HCT116 (cell line): ENCODE results near the gene MAPK4.

ENCODE experiments used
- POLR2A ChIP-seq: IDR thresholded peaks from 2 replicates; pipeline ENCODE4 v1.7.0; 2011; ENCODE audit warnings: borderline replicate concordance; ENCODE audit not compliant: insufficient read depth, insufficient read length; ENCODE audit errors: extremely low read depth
- SIN3A ChIP-seq: IDR thresholded peaks from 2 replicates; pipeline ENCODE4 v1.6.1; 2012; ENCODE audit warnings: low read depth

DNA sequence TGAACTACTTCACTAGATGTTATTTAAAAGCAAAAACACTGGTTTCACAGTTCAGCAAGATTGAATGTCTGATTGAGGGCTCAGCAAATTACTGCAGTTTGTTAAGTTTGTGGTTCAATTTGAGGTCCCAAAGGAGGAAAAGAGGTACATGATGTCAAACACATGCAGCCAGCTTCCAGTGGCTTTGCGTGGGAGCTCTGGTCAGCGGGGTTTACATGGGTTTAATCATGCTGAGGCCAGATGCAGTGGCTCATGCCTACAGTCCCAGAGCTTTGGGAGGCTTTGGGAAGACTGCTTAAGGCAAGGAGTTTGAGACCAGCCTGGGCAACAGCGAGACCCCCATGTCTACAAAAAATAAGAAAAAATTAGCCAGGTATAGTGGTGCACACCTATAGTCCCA lies 111.5 kb downstream of the MAPK4 start:
- TF ChIP-seq SIN3A (no peak), POLR2A (no peak)
